ENCODE data around the gene M6PR.

DNA sequence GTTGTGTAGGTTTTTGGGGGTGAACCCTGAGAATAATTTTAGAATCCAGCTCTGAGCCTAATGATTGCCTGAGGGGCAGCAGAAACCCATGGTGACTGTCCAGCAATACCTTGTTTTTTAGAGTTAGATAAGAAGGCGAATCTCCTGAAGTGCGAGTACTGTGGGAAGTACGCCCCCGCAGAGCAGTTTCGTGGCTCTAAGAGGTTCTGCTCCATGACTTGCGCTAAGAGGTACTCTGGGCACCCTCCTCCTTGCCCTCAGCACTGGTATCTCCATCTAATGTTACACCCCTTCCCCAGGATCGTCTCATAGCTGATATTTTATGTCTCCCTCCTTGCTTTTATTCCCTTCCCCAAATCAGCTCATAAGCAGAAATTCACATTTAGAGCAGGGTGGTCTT lies 12.7 kb downstream of the M6PR start:
- TF ChIP-seq, protein P1, sequence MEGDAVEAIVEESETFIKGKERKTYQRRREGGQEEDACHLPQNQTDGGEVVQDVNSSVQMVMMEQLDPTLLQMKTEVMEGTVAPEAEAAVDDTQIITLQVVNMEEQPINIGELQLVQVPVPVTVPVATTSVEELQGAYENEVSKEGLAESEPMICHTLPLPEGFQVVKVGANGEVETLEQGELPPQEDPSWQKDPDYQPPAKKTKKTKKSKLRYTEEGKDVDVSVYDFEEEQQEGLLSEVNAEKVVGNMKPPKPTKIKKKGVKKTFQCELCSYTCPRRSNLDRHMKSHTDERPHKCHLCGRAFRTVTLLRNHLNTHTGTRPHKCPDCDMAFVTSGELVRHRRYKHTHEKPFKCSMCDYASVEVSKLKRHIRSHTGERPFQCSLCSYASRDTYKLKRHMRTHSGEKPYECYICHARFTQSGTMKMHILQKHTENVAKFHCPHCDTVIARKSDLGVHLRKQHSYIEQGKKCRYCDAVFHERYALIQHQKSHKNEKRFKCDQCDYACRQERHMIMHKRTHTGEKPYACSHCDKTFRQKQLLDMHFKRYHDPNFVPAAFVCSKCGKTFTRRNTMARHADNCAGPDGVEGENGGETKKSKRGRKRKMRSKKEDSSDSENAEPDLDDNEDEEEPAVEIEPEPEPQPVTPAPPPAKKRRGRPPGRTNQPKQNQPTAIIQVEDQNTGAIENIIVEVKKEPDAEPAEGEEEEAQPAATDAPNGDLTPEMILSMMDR (IDR thresholded peaks at IDR 0.05) = no peak
- no peak for TF ChIP-seq POLR2A (IDR thresholded peaks at IDR 0.05)
